Activated CD4-positive, alpha-beta T cell treated with anti-CD3 and anti-CD28 coated beads, Interleukin-2, Interleukin-4, amounts not matched to agents 100 ng/mL and 50 ng/mL, durations not matched to agents 16 hours and 8 hours (primary cell): ENCODE results near the gene SNED1.

Experiments used
- DNase-seq: peaks from one replicate; pipeline ENCODE4 v3.0.0-alpha.2; 2020; ENCODE audit warnings: low spot score

Gene SNED1

GRCh38 chr2:241049739-241050623, 51.6 kb downstream of the SNED1 start:
- no peak for DNase-seq

DNA sequence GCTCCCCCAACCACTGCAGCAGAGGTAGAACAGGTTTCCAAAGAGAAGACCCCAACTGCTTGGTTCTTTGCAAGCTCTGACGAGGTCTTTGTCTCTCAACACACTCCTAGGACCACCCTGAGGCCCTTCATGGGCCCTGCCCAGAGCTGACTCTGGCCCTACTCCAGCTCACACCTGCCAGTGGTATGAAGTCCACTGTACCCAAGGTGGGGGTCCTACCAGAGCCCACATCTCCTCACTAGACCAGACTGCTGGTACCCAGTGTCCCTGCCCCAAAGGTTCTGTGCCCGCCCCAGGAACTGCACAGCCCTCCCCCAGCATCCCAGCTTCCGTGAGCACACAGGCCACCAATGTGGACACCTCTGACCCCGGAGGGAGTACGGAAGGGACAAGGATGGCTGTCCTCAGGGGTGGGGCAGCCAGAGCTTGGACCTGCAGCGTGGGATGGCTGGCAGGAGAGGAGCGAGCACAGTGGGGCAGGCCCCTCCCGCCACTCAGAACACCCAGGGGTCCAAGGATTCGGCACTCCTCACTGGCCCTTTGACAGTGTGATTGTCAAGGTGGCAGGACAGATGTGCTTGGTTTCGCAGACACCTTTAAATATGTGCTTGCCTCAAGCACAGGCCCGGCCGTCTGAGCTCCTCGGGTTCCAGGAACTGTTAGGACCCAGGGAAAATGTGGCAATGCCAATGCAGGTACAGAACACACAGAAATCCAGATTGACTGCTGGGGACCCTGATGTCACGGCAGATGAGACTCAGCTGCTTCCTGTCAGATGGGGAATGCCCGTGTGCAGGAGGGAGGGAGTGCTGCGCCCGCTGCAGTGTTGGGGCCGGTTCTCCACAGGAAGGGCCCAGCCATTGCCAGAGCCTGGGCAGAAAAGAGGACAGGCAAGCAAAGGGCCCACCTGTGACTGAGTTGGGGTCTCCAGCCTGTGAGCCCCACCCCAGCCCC, 52.5 kb downstream of the SNED1 start:
- DNase-seq, result no peak

DNA sequence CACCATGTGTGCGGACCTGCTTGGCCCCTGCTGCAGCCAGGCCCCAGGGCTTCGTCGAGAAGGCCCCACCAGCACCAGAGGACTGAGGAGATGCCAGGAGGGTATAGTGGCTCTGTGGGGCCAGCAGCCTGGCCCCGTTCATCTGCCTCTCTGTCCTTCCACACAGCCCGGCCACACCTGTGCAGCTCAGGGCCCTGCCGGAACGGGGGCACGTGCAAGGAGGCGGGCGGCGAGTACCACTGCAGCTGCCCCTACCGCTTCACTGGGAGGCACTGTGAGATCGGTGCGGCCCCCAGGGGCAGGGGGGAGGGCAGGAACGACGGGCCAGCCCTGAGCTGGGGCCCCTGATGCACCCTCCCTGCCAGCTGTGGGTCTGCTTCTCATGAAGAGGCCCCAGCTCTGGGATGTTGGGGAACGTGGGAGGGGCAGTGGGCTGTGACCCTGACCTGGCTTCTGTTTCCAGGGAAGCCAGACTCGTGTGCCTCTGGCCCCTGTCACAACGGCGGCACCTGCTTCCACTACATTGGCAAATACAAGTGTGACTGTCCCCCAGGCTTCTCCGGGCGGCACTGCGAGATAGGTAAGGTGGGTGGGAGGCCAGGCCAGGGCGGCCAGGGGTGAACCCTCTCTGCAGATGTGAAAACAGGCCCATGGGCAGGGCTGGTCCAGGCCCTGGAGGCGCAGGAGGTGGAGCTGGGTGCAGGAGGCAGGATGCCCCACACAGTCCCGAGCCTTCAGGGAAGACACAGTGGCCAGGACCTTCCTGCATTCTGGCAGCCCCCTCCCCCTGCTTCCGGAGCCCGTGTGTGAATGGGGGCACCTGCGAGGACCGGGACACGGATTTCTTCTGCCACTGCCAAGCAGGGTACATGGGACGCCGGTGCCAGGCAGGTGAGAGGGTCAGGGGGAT, 53.4 kb downstream of the SNED1 start:
- DNase-seq, result no peak

DNA sequence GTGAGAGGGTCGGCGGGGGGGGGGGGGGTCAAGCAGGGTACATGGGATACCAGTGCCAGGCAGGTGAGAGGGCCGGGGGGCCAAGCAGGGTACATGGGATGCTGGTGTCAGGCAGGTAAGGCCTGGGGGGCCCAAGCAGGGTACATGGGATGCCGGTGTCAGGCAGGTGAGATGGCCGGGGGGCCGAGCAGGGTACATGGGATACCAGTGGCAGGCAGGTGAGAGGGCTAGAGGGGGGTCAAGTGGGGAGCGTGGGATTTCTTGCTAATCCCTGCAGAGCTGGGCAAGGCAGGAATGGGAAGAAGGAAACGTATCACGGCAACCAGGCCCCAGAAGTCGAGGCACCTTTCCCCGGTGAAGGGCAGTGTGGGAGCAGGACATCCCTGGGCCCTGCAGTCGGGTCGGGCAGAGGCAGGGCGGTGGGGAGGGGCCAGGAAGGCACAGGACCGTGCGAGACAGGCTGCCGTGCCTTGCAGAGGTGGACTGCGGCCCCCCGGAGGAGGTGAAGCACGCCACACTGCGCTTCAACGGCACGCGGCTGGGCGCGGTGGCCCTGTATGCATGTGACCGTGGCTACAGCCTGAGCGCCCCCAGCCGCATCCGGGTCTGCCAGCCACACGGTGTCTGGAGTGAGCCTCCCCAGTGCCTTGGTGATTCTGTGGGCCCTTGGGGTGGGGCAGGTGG, 54.4 kb downstream of the SNED1 start:
- no peak for DNase-seq

GRCh38 chr2:241053576-241054251, 55.3 kb downstream of the SNED1 start:
- DNase-seq, result no peak

DNA sequence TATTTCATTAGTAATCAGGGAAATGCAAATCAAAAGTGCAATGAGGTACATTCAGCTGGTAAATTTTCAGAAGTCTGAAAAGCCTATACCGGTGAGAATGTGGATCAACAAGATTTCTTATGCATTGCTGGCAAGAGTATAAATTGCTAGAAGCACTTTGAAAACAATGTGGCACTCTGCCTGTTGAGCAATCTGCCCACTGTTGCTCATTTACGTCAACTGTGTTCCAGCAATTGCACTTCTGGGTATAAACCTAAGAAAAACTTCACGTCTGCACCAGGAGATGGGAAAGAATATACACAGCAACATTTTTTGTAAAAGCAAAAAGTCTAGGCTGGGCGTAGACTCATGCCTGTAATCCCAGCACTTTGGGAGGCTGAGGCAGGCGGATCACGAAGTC, 62.9 kb downstream of the SNED1 start:
- no peak for DNase-seq

DNA sequence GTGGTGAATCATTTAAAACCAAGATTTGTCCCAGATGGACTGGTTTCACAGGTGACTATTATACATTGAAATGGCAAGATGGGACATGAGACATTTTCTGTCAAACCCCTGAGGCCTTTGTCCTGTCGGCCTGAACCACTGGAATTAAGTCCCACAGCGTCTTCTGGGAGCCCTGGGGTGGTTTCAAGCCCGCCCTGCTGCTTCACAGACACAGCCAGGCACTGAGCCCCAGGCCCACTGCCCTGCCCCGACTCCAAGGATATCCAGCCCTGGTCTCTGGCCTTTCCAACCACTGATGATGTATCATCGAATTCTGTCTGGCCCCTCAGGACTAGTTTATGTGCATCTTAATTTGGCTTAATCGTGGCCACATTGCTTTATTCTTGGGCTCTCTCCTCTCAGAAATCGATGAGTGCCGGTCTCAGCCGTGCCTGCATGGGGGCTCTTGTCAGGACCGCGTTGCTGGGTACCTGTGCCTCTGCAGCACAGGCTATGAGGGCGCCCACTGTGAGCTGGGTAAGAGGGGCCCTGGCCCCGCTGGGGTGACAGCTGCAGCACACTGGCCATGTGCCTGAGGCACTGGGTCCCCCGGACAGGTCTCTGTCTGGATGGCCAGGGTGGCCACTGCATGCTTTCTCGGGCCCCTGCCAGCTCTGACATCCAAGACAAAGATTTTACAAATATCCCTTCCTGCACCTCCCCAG, 64.1 kb downstream of the SNED1 start:
- no peak for DNase-seq

GRCh38 chr2:241063093-241063551, 64.7 kb downstream of the SNED1 start:
- no peak for DNase-seq

- no peak for DNase-seq
Measured at GRCh38 chr2:241063587-241063986, 65.2 kb downstream of the SNED1 start.

DNA sequence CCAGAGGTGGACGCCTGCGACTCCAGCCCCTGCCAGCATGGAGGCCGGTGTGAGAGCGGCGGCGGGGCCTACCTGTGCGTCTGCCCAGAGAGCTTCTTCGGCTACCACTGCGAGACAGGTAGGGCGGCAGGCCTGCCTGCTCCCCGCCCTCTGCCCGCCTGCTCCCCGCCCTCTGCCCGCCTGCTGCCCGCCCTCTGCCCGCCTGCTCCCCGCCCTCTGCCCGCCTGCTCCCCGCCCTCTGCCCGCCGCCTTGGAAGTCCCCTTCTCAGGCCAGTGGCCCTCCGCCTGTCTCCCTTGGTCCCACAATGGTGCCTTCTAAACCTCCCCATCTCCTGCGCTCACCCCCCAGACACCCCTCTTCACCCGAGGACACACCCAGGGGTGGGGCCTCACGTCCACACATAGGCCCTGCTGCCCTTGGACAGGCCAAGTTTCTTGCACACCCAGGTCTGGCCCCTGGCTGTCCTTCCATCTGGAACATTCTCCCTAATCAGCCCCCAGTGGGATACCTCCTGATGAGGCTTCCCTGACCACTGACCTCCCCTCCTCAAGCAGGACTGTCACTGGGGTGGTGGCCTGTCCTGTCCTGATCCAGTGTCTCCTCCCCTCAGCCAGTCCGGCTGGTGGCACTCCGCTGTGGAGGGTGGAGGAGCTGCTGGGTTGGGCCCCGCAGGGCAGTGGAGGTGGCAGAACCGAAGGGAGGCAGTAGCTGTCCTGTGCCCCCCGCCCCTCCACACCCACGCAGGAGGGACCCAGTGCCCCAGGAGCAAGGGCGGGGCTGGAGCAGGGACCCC, 65.8 kb downstream of the SNED1 start:
- DNase-seq, result peak; percentile 33

- no peak for DNase-seq
Measured at GRCh38 chr2:241064802-241065354, 66.5 kb downstream of the SNED1 start.

DNA sequence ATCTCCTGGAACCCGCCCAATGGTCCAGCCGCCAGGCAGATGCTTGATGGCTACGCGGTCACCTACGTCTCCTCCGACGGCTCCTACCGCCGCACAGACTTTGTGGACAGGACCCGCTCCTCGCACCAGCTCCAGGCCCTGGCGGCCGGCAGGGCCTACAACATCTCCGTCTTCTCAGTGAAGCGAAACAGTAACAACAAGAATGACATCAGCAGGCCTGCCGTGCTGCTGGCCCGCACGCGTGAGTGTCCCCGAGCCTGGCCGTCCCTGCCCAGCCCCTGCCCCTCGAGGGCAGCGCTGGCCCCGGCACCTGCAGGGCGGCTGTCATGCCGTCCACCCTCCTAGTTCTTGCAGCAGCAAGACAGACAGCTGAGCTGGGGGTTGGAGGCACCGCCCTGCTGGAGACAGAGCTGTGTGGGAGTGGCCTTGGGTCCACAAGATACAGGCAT, 67.0 kb downstream of the SNED1 start:
- DNase-seq, result no peak

GRCh38 chr2:241066171-241066892, 67.9 kb downstream of the SNED1 start:
- DNase-seq, result no peak

GRCh38 chr2:241066893-241067341, 68.5 kb downstream of the SNED1 start:
- DNase-seq, result no peak

- DNase-seq, result no peak
Measured at GRCh38 chr2:241067501-241068135, 69.2 kb downstream of the SNED1 start.

- no peak for DNase-seq
Measured at GRCh38 chr2:241068136-241068941, 69.9 kb downstream of the SNED1 start.
